Right cardiac atrium (tissue), 5 donors: Measurements from ENCODE around the gene KRT5. TPM values are rescaled to one million over a fixed set of nuclear protein-coding genes. Genes with fewer than 3 reads are reported as not detected.

Experiments used
- polyA plus RNA-seq: library from polyadenylated mRNA; stranded (reverse); fragments of 200-250 nt; gene quantifications from one replicate; pipeline ENCODE4 v1.2.3, GENCODE V29; 2013
- total RNA-seq, 4 donors: library from RNA; stranded (reverse); fragmentation: NEBNext Ultra II Directional; extraction: Animal tissue kit (Norgen Biotek cat#: 25700); gene quantifications; one replicate each; pipeline ENCODE4 v1.2.1, GENCODE V29; 2021
- donor health status: healthy with polysubstance abuse.
- donor health status: DM: no; HTN: yes; CAD: no.
- donor health status: DM: no; HTN: no; CAD: no.
- donor health status: DM: no; HTN: yes; CAD: no; lungs with severe emphysema.
- donor health status: DM: yes; HTN: yes; CAD: no.

The KRT5 gene
- total and polyA plus RNA-seq, 5 donors, result 0.07 TPM; not detected in 4

Other genes with a start within 250 kb of the KRT5 start
- not detected for gene KRT86, start 245.7 kb downstream of the KRT5 start, total RNA-seq
- not detected for gene KRT86, start 245.7 kb downstream of the KRT5 start, polyA plus RNA-seq
- not detected for gene KRT81, start 228.9 kb downstream of the KRT5 start, total RNA-seq
- gene KRT81, start 228.9 kb downstream of the KRT5 start, polyA plus RNA-seq, result not detected
- gene KRT83, start 199.0 kb downstream of the KRT5 start, total RNA-seq, result not detected
- not detected for gene KRT83, start 199.0 kb downstream of the KRT5 start, polyA plus RNA-seq
- not detected for gene KRT85, start 152.9 kb downstream of the KRT5 start, total RNA-seq
- not detected for gene KRT85, start 152.9 kb downstream of the KRT5 start, polyA plus RNA-seq
- not detected for gene KRT84, start 134.7 kb downstream of the KRT5 start, total RNA-seq
- not detected for gene KRT84, start 134.7 kb downstream of the KRT5 start, polyA plus RNA-seq
- not detected for gene KRT82, start 114.1 kb downstream of the KRT5 start, total RNA-seq
- gene KRT82, start 114.1 kb downstream of the KRT5 start, polyA plus RNA-seq, result not detected
- gene KRT75, start 86.0 kb downstream of the KRT5 start, total RNA-seq, result not detected
- 0.07 TPM for gene KRT75, start 86.0 kb downstream of the KRT5 start, polyA plus RNA-seq
- gene KRT6B, start 68.2 kb downstream of the KRT5 start, total RNA-seq, result not detected
- gene KRT6B, start 68.2 kb downstream of the KRT5 start, polyA plus RNA-seq, result not detected
- gene KRT6C, start 46.6 kb downstream of the KRT5 start, total RNA-seq, result not detected
- gene KRT6C, start 46.6 kb downstream of the KRT5 start, polyA plus RNA-seq, result not detected
- not detected for gene KRT6A, start 27.1 kb downstream of the KRT5 start, total RNA-seq
- gene KRT6A, start 27.1 kb downstream of the KRT5 start, polyA plus RNA-seq, result not detected
- not detected for gene KRT71, start 32.8 kb upstream of the KRT5 start, total RNA-seq
- not detected for gene KRT71, start 32.8 kb upstream of the KRT5 start, polyA plus RNA-seq
- 1 to 10 TPM in 2 of 4 donors, under 1 TPM in 2; 0.47 to 2.2 (median 1.2) TPM for gene KRT74, start 53.4 kb upstream of the KRT5 start, total RNA-seq
- 0.14 TPM for gene KRT74, start 53.4 kb upstream of the KRT5 start, polyA plus RNA-seq
- gene KRT72, start 81.1 kb upstream of the KRT5 start, total RNA-seq, result not detected
- not detected for gene KRT72, start 81.1 kb upstream of the KRT5 start, polyA plus RNA-seq
- not detected for gene KRT73, start 98.2 kb upstream of the KRT5 start, total RNA-seq
- gene KRT73, start 98.2 kb upstream of the KRT5 start, polyA plus RNA-seq, result not detected
- not detected for gene KRT2, start 131.8 kb upstream of the KRT5 start, total RNA-seq
- not detected for gene KRT2, start 131.8 kb upstream of the KRT5 start, polyA plus RNA-seq
- gene KRT1, start 160.0 kb upstream of the KRT5 start, total RNA-seq, result not detected
- gene KRT1, start 160.0 kb upstream of the KRT5 start, polyA plus RNA-seq, result not detected
- not detected for gene KRT77, start 183.1 kb upstream of the KRT5 start, total RNA-seq
- gene KRT77, start 183.1 kb upstream of the KRT5 start, polyA plus RNA-seq, result not detected